Neural cell (in vitro differentiated cells): ENCODE data around the gene C4A. TPM values are rescaled to one million over a fixed set of nuclear protein-coding genes. Genes with fewer than 3 reads are reported as not detected.

ENCODE experiments used
- H2AFZ ChIP-seq: fragments of 200-600, 300-800 bp; sonication (generic), shearing (Covaris generic); 2 replicates; pipeline ENCODE4 v1.6.0; 2014; ENCODE audit warnings: low read depth, mild to moderate bottlenecking, antibody characterized with exemption, low read length, moderate library complexity
- H3F3A ChIP-seq: fragments of 200-600 bp; shearing (Covaris generic); 2 replicates; pipeline ENCODE4 v1.6.1; 2016; ENCODE audit warnings: mild to moderate bottlenecking, moderate library complexity, mixed read lengths, antibody characterized with exemption, low read length; ENCODE audit not compliant: insufficient read depth, poor library complexity, severe bottlenecking
- H3K27ac ChIP-seq: fragments of 200-600, 300-800 bp; sonication (generic), shearing (Covaris generic); 2 replicates; pipeline ENCODE4 v1.5.1; 2014; ENCODE audit warnings: mild to moderate bottlenecking, low read length, moderate library complexity
- H3K27me3 ChIP-seq: fragments of 300-800, 200-600 bp; sonication (generic), shearing (Covaris generic); 2 replicates; pipeline ENCODE4 v1.6.0; 2014; ENCODE audit warnings: mild to moderate bottlenecking, low read depth, low read length, moderate library complexity; ENCODE audit not compliant: insufficient read depth
- H3K36me3 ChIP-seq: fragments of 300-800, 200-600 bp; sonication (generic), shearing (Covaris generic); 2 replicates; pipeline ENCODE4 v1.5.1; 2014; ENCODE audit warnings: mild to moderate bottlenecking, antibody characterized with exemption, low read length, moderate library complexity; ENCODE audit not compliant: insufficient read depth
- H3K4me2 ChIP-seq: fragments of 300-800, 200-600 bp; sonication (generic), shearing (Covaris generic); 2 replicates; pipeline ENCODE4 v1.6.0; 2014; ENCODE audit warnings: mild to moderate bottlenecking, low read length
- H3K4me3 ChIP-seq: fragments of 300-800, 200-600 bp; sonication (generic), shearing (Covaris generic); 2 replicates; pipeline ENCODE4 v1.5.1; 2014; ENCODE audit warnings: mild to moderate bottlenecking, low read length, moderate library complexity
- H3K79me2 ChIP-seq: fragments of 200-600 bp; shearing (Covaris generic); replicated peaks from 2 replicates; pipeline ENCODE4 v1.6.0; 2014; ENCODE audit warnings: mild to moderate bottlenecking, low read length, moderate library complexity; ENCODE audit not compliant: insufficient read depth
- H3K9ac ChIP-seq: fragments of 300-800, 200-600 bp; sonication (generic), shearing (Covaris generic); 2 replicates; pipeline ENCODE4 v1.6.1; 2016; ENCODE audit warnings: mild to moderate bottlenecking, low read length, mixed read lengths
- H3K9me2 ChIP-seq: fragments of 200-600 bp; shearing (Covaris generic); 2 replicates; pipeline ENCODE4 v1.6.1; 2016; ENCODE audit warnings: mild to moderate bottlenecking, low read length, mixed read lengths; ENCODE audit not compliant: insufficient read depth
- H3K9me3 ChIP-seq: fragments of 200-600, 300-800 bp; sonication (generic), shearing (Covaris generic); 2 replicates; pipeline ENCODE4 v1.6.1; 2016; ENCODE audit warnings: mild to moderate bottlenecking, mixed run types, low read length, moderate library complexity, mixed read lengths
- H4K20me1 ChIP-seq: fragments of 200-600 bp; shearing (Covaris generic); 2 replicates; pipeline ENCODE4 v1.6.1; 2016; ENCODE audit warnings: mild to moderate bottlenecking, mixed run types; ENCODE audit not compliant: insufficient read depth
- EP300 ChIP-seq: fragments of 450-650 bp; conservative IDR thresholded peaks from 2 replicates; pipeline ENCODE4 v1.6.1; 2014; ENCODE audit warnings: antibody characterized with exemption, mild to moderate bottlenecking, moderate library complexity; ENCODE audit not compliant: poor library complexity, severe bottlenecking
- EZH2 ChIP-seq: fragments of 200-600, 300-800 bp; shearing (Covaris generic), sonication (generic); IDR thresholded peaks from 2 replicates; pipeline ENCODE4 v1.6.1; 2014; ENCODE audit warnings: antibody characterized with exemption, low read length, borderline replicate concordance, mild to moderate bottlenecking; ENCODE audit not compliant: insufficient read depth, poor library complexity, severe bottlenecking
- MXI1 ChIP-seq: fragments of 450-650 bp; conservative IDR thresholded peaks from 2 replicates; pipeline ENCODE4 v1.6.1; 2014; ENCODE audit warnings: antibody characterized with exemption, mild to moderate bottlenecking; ENCODE audit not compliant: poor library complexity, severe bottlenecking
- POLR2AphosphoS5 ChIP-seq: IDR thresholded peaks from 2 replicates; pipeline ENCODE4 v1.6.1; 2012
- RAD21 ChIP-seq: fragments of 450-650 bp; conservative IDR thresholded peaks from 2 replicates; pipeline ENCODE4 v1.6.1; 2014; ENCODE audit warnings: antibody characterized with exemption, mild to moderate bottlenecking, moderate library complexity
- SMC3 ChIP-seq: fragments of 450-650 bp; conservative IDR thresholded peaks from 2 replicates; pipeline ENCODE4 v1.6.1; 2014; ENCODE audit warnings: antibody characterized with exemption, mild to moderate bottlenecking, moderate library complexity; ENCODE audit not compliant: poor library complexity
- TAF1 ChIP-seq: IDR thresholded peaks from 2 replicates; pipeline ENCODE4 v1.6.1; 2012; ENCODE audit warnings: low read depth
- polyA plus RNA-seq: library from polyadenylated mRNA; depleted of rRNA; stranded (reverse); fragments of >200 nt; gene quantifications from 2 replicates; pipeline ENCODE4 v1.2.3, GENCODE V29; 2014
- TF ChIP-seq, protein P1 (sequence below): IDR thresholded peaks from 2 replicates; pipeline ENCODE4 v1.6.1; 2012; ENCODE audit warnings: borderline replicate concordance
- TF ChIP-seq, protein P2 (sequence below): fragments of 450-650 bp; IDR thresholded peaks from 2 replicates; pipeline ENCODE4 v1.5.1; 2014; ENCODE audit warnings: antibody characterized with exemption, mild to moderate bottlenecking, moderate library complexity; ENCODE audit not compliant: poor library complexity, severe bottlenecking

The C4A gene
- polyA plus RNA-seq, 1 donor from 2014 or later: 4.4 TPM

DNA sequence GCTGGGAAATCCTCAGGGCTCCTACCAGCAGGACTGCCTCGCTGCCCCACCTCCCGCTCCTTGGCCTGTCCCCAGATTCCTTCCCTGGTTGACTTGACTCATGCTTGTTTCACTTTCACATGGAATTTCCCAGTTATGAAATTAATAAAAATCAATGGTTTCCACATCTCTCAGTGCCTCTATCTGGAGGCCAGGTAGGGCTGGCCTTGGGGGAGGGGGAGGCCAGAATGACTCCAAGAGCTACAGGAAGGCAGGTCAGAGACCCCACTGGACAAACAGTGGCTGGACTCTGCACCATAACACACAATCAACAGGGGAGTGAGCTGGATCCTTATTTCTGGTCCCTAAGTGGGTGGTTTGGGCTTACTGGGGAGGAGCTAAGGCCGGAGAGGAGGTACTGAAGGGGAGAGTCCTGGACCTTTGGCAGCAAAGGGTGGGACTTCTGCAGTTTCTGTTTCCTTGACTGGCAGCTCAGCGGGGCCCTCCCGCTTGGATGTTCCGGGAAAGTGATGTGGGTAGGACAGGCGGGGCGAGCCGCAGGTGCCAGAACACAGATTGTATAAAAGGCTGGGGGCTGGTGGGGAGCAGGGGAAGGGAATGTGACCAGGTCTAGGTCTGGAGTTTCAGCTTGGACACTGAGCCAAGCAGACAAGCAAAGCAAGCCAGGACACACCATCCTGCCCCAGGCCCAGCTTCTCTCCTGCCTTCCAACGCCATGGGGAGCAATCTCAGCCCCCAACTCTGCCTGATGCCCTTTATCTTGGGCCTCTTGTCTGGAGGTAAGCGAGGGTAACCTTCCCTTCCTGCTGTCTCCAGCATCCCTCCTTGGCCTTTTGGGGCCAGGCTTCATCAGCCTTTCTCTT is 36.1 kb upstream of the C4A start, which contains the start of gene CFB:
Gene CFB (plus strand): TSS at position 589 of the 863 bp plus-strand sequence. CDS start 127 bp downstream, at position 716.
- Histone ChIP-seq H3K4me3 (no peak within 1 kb of the TSS), H3K9me2 (no peaks in the 10 kb centered on the region), H3K79me2 (no peaks in the 10 kb centered on the region), H3K4me2 (no peak within 1 kb of the TSS), H3K27ac (no peak within 1 kb of the TSS), H3K27me3 (no peaks in the 10 kb centered on the region), H4K20me1 (no peaks in the 10 kb centered on the region), H2AFZ (no peak within 1 kb of the TSS), H3K9ac (no peak within 1 kb of the TSS), H3F3A (no peaks in the 10 kb centered on the region), H3K36me3 (no peaks in the 10 kb centered on the region), H3K9me3 (no peaks in the 10 kb centered on the region)
- TF ChIP-seq MXI1 (no peak), TAF1 (no peak), EZH2 (no peak), POLR2AphosphoS5 (no peak), SMC3 (no peak), EP300 (no peak), RAD21 (no peak)
- TF ChIP-seq, protein P1, sequence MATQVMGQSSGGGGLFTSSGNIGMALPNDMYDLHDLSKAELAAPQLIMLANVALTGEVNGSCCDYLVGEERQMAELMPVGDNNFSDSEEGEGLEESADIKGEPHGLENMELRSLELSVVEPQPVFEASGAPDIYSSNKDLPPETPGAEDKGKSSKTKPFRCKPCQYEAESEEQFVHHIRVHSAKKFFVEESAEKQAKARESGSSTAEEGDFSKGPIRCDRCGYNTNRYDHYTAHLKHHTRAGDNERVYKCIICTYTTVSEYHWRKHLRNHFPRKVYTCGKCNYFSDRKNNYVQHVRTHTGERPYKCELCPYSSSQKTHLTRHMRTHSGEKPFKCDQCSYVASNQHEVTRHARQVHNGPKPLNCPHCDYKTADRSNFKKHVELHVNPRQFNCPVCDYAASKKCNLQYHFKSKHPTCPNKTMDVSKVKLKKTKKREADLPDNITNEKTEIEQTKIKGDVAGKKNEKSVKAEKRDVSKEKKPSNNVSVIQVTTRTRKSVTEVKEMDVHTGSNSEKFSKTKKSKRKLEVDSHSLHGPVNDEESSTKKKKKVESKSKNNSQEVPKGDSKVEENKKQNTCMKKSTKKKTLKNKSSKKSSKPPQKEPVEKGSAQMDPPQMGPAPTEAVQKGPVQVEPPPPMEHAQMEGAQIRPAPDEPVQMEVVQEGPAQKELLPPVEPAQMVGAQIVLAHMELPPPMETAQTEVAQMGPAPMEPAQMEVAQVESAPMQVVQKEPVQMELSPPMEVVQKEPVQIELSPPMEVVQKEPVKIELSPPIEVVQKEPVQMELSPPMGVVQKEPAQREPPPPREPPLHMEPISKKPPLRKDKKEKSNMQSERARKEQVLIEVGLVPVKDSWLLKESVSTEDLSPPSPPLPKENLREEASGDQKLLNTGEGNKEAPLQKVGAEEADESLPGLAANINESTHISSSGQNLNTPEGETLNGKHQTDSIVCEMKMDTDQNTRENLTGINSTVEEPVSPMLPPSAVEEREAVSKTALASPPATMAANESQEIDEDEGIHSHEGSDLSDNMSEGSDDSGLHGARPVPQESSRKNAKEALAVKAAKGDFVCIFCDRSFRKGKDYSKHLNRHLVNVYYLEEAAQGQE: no peak
- TF ChIP-seq, protein P2, sequence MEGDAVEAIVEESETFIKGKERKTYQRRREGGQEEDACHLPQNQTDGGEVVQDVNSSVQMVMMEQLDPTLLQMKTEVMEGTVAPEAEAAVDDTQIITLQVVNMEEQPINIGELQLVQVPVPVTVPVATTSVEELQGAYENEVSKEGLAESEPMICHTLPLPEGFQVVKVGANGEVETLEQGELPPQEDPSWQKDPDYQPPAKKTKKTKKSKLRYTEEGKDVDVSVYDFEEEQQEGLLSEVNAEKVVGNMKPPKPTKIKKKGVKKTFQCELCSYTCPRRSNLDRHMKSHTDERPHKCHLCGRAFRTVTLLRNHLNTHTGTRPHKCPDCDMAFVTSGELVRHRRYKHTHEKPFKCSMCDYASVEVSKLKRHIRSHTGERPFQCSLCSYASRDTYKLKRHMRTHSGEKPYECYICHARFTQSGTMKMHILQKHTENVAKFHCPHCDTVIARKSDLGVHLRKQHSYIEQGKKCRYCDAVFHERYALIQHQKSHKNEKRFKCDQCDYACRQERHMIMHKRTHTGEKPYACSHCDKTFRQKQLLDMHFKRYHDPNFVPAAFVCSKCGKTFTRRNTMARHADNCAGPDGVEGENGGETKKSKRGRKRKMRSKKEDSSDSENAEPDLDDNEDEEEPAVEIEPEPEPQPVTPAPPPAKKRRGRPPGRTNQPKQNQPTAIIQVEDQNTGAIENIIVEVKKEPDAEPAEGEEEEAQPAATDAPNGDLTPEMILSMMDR: no peak

DNA sequence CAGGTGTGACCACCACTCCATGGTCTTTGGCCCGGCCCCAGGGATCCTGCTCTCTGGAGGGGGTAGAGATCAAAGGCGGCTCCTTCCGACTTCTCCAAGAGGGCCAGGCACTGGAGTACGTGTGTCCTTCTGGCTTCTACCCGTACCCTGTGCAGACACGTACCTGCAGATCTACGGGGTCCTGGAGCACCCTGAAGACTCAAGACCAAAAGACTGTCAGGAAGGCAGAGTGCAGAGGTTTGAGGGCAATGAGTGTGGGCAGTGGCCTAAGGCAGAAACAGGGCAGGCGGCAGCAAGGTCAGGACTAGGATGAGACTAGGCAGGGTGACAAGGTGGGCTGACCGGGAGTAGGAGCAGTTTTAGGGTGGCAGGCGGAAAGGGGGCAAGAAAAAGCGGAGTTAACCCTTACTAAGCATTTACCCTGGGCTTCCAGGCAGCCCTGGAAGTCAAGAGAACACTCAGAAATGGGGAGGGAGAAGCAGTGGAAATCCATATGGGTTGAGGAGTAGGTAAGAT is 35.4 kb upstream of the C4A start:
- H3K27ac ChIP-seq: no peak overlapping the region

More for the DNA sequence above, 35.4 kb upstream of the C4A start:
- Histone ChIP-seq H3K4me2 (no peak overlapping the region), H3K9me3 (no peaks in the 10 kb centered on the region), H3K27me3 (no peaks in the 10 kb centered on the region), H3F3A (no peaks in the 10 kb centered on the region), H2AFZ (no peak overlapping the region), H3K9ac (no peak overlapping the region), H3K4me3 (no peak overlapping the region), H3K79me2 (no peaks in the 10 kb centered on the region), H3K36me3 (no peaks in the 10 kb centered on the region), H3K9me2 (no peaks in the 10 kb centered on the region), H4K20me1 (no peaks in the 10 kb centered on the region)
- no peak for TF ChIP-seq TAF1
- TF ChIP-seq, protein P1: no peak
- TF ChIP-seq, protein P2: no peak
